OCI-LY3 (cell line): ENCODE results near the gene HECA.
"Not testable (repeated sequence)": the region's sequence is repeated elsewhere in the genome, so short reads cannot be mapped to it uniquely, and the experiment has no call there.

ENCODE experiments used
- H2AFZ ChIP-seq: fragments of 200-600, 300-600 bp; shearing (Covaris generic); 2 replicates; pipeline ENCODE4 v1.6.0; 2014; ENCODE audit warnings: antibody characterized with exemption, low read depth, low read length
- H3K27ac ChIP-seq: fragments of 200-600, 300-600 bp; sonication (generic); 2 replicates; pipeline ENCODE4 v1.5.1; 2014; ENCODE audit warnings: mild to moderate bottlenecking, low read length, moderate library complexity, mixed read lengths
- H3K27me3 ChIP-seq: fragments of 200-600, 300-600 bp; sonication (generic); 2 replicates; pipeline ENCODE4 v1.6.1; 2014; ENCODE audit warnings: low read depth, low read length, mixed read lengths
- H3K36me3 ChIP-seq: fragments of 200-600, 300-600 bp; sonication (generic); replicated peaks from 2 replicates; pipeline ENCODE3; 2014; ENCODE audit warnings: low read depth, low read length, mixed read lengths
- H3K4me1 ChIP-seq: fragments of 300-600, 200-600 bp; sonication (generic); 2 replicates; pipeline ENCODE4 v1.6.1; 2014; ENCODE audit warnings: low read length, mixed read lengths
- H3K4me2 ChIP-seq: fragments of 200-600, 300-600 bp; sonication (generic); 2 replicates; pipeline ENCODE4 v1.6.1; 2014; ENCODE audit warnings: low read length, mixed read lengths
- H3K4me3 ChIP-seq: fragments of 300-600, 200-600 bp; sonication (generic); 2 replicates; pipeline ENCODE4 v1.5.1; 2014; ENCODE audit warnings: antibody characterized with exemption, mild to moderate bottlenecking, low read length, moderate library complexity
- H3K79me2 ChIP-seq: fragments of 300-600, 200-600 bp; shearing (Covaris generic); 2 replicates; pipeline ENCODE4 v1.6.1; 2014; ENCODE audit warnings: mild to moderate bottlenecking, low read length, mixed read lengths
- H3K9ac ChIP-seq: fragments of 300-600, 200-600 bp; shearing (Covaris generic); 2 replicates; pipeline ENCODE4 v1.6.0; 2014; ENCODE audit warnings: mild to moderate bottlenecking, low read length, moderate library complexity
- H3K9me3 ChIP-seq: fragments of 200-600, 300-600 bp; shearing (Covaris generic); 2 replicates; pipeline ENCODE4 v1.6.1; 2014; ENCODE audit warnings: low read length, mixed read lengths; ENCODE audit not compliant: insufficient read depth
- H4K20me1 ChIP-seq: fragments of 200-600, 300-600 bp; sonication (generic); 2 replicates; pipeline ENCODE4 v1.6.1; 2016; ENCODE audit warnings: low read length, mixed read lengths; ENCODE audit not compliant: insufficient read depth
- EZH2phosphoT487 ChIP-seq: fragments of 200-600 bp; shearing (Covaris generic); IDR thresholded peaks from 2 replicates; pipeline ENCODE4 v1.6.1; 2018; ENCODE audit warnings: antibody characterized with exemption, mixed run types, low read depth
- TF ChIP-seq, protein P1 (sequence below): fragments of 200-600, 300-600 bp; sonication (generic); IDR thresholded peaks from 2 replicates; pipeline ENCODE4 v1.5.1; 2014; ENCODE audit warnings: antibody characterized with exemption, low read length, low read depth

Gene HECA

DNA sequence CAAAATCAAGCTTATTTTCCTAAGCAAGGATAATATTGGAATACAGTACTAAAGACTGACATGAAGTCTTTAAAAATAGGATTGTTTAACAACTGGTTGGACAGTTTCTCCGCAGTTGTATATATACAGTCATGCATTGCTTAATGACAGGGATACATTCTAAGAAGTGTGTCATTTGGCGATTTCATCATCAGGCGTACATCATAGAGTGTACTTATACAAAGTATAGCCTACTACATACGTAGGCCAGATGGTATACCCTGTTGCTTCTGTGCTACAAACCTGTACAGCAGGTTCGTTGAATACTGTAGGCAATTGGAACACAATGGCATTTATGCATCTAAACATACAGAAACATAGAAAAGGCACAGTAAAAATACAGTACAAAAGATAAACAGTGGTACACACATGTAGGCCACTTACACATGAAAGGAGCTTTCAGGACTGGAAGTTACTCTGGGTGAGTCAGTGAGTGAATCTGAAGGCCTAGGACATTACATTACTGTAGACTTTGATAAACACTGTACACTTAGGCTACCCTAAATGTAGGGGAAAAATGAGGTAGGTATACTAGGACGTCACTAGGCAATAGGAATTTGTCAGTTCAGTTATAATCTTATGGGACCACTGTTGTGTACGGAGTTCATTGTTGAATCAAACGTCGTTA, 20.1 kb downstream of the HECA start:
- Histone ChIP-seq H3K9ac (no peak overlapping the region), H3K27ac (no peak overlapping the region), H3K27me3 (no peaks in the 10 kb centered on the region), H2AFZ (no peak overlapping the region), H3K79me2 (peaks cover 40% of the 10 kb centered on the region), H4K20me1 (peaks cover 8% of the 10 kb centered on the region), H3K36me3 (no peaks in the 10 kb centered on the region), H3K4me3 (no peak overlapping the region), H3K9me3 (no peaks in the 10 kb centered on the region), H3K4me2 (no peak overlapping the region), H3K4me1 (peaks cover 36% of the 10 kb centered on the region)
- no peak for TF ChIP-seq EZH2phosphoT487
- TF ChIP-seq, protein P1, sequence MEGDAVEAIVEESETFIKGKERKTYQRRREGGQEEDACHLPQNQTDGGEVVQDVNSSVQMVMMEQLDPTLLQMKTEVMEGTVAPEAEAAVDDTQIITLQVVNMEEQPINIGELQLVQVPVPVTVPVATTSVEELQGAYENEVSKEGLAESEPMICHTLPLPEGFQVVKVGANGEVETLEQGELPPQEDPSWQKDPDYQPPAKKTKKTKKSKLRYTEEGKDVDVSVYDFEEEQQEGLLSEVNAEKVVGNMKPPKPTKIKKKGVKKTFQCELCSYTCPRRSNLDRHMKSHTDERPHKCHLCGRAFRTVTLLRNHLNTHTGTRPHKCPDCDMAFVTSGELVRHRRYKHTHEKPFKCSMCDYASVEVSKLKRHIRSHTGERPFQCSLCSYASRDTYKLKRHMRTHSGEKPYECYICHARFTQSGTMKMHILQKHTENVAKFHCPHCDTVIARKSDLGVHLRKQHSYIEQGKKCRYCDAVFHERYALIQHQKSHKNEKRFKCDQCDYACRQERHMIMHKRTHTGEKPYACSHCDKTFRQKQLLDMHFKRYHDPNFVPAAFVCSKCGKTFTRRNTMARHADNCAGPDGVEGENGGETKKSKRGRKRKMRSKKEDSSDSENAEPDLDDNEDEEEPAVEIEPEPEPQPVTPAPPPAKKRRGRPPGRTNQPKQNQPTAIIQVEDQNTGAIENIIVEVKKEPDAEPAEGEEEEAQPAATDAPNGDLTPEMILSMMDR, result no peak

DNA sequence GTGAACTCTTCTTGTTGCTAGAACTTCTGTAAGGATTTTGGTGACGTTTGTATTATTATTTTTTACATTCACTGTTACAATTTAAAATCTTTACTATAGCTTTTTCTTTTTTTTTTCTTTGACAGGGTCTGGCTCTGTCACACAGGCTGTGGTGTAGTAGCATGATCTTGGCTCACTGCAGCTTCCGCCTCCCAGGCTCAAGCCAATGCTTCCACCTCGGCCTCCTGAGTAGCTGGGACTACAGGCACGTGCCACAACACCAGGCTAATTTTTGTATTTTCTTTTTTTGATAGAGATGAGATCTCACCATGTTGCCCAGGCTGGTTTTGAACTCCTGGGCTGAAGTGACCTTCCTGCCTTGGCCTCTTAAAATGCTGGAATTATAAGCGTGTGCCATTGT, 21.2 kb downstream of the HECA start:
- Histone ChIP-seq H3K27me3 (no peaks in the 10 kb centered on the region), H3K9ac (no peak overlapping the region), H3K4me2 (no peak overlapping the region), H3K4me3 (no peak overlapping the region), H3K4me1 (peaks cover 38% of the 10 kb centered on the region), H3K36me3 (no peaks in the 10 kb centered on the region), H2AFZ (no peak overlapping the region), H3K9me3 (no peaks in the 10 kb centered on the region), H3K27ac (no peak overlapping the region), H3K79me2 (peaks cover 45% of the 10 kb centered on the region), H4K20me1 (peaks cover 5% of the 10 kb centered on the region)
- TF ChIP-seq, protein P1, result no peak
- TF ChIP-seq EZH2phosphoT487, result no peak

- no peaks in the 10 kb centered on the region for H3K27me3 ChIP-seq
- H3K79me2 ChIP-seq, result peaks cover 42% of the 10 kb centered on the region
- H3K4me1 ChIP-seq, result peaks cover 40% of the 10 kb centered on the region
- no peak overlapping the region for H3K27ac ChIP-seq
- no peaks in the 10 kb centered on the region for H3K36me3 ChIP-seq
- peaks cover 5% of the 10 kb centered on the region for H4K20me1 ChIP-seq
- TF ChIP-seq EZH2phosphoT487, result no peak
- TF ChIP-seq, protein P1, result no peak
- H3K4me2 ChIP-seq, result no peak overlapping the region
- no peak overlapping the region for H3K4me3 ChIP-seq
- H3K9ac ChIP-seq, result no peak overlapping the region
- H2AFZ ChIP-seq, result no peak overlapping the region
- no peaks in the 10 kb centered on the region for H3K9me3 ChIP-seq
Measured at GRCh38 chr6:139156551-139156950, 21.7 kb downstream of the HECA start.

DNA sequence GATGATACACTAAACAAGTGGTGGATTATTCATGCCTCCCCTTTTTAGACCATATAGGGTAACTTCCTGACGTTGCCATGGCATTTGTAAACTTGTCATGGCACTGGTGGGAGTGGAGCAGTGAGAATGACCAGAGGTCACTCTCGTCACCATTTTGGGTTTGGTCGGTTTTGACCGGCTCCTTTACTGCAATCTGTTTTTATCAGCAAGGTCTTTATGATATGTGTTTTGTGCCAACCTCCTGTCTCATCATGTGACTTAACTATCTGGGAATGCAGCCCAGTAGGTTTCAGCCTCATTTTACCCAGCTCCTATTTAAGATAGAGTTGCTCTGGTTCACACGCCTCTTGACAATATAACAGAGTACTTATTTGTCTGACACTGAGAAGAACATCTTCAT, 22.2 kb downstream of the HECA start:
- H4K20me1 ChIP-seq, result not testable (repeated sequence)
- peaks cover 37% of the 10 kb centered on the region for H3K79me2 ChIP-seq

More for the DNA sequence above, 22.2 kb downstream of the HECA start:
- not testable (repeated sequence) for H3K27me3 ChIP-seq, H3K9me3 ChIP-seq, H3K27ac ChIP-seq, H2AFZ ChIP-seq, H3K4me2 ChIP-seq, H3K4me3 ChIP-seq, H3K36me3 ChIP-seq, H3K9ac ChIP-seq
- peaks cover 37% of the 10 kb centered on the region for H3K4me1 ChIP-seq
